ENCODE results near the gene GSKIP.

The GSKIP gene

DNA sequence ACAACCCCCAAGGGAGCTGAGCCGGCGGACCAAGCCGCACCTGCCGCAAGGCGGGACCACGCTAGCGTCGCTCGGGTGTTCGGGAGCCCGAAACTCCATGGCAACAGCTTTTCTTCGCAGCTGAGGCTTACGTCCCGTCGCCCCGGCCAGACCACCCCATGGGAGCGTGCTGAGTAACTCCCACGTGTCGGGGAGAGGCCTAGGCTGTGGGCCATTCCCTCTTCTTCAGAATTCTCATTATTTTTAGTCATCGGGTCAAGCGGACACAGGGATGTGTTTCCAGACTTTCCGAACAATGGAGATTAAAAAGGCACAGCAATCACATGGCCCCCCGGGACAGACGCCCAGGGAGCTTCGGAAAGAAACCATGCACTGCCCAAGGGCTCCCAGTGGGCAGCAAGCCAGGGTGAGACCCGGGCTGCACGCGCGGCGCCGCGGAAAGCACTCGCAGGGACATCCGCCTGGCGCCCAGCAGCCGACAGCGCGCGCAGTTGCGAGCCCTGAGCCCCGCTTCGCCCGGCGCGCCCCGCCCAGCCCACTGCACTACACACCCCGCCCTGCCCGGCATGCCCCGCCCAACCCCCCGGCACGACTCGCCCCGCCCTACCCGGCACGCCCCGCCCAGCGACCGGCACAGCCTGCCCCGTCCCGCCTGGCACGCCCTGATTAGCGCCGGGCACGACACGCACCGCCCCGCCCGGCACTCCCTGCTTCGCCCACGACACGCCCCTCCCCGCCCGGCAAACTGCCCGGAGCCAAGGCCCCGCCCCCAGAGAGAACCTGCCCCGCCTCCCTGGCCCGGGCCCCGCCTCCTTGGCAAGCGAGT is 28.2 kb downstream of the GSKIP start (continued):
- TF ChIP-seq ZNF624 (tag by site-specific recombination; IDR thresholded peaks at IDR 0.05) = no peak
- TF ChIP-seq ZNF211 (tag by site-specific recombination; IDR thresholded peaks at IDR 0.05; ENCODE audit: low read depth) = no peak
- no peak for TF ChIP-seq PBX3 (CRISPR knock-in tag; IDR thresholded peaks at IDR 0.05)
- TF ChIP-seq ZNF645 (tag by site-specific recombination; IDR thresholded peaks at IDR 0.05) = no peak
- no peak for TF ChIP-seq ZNF23 (tag by site-specific recombination; IDR thresholded peaks at IDR 0.05; ENCODE audit: borderline replicate concordance)

DNA sequence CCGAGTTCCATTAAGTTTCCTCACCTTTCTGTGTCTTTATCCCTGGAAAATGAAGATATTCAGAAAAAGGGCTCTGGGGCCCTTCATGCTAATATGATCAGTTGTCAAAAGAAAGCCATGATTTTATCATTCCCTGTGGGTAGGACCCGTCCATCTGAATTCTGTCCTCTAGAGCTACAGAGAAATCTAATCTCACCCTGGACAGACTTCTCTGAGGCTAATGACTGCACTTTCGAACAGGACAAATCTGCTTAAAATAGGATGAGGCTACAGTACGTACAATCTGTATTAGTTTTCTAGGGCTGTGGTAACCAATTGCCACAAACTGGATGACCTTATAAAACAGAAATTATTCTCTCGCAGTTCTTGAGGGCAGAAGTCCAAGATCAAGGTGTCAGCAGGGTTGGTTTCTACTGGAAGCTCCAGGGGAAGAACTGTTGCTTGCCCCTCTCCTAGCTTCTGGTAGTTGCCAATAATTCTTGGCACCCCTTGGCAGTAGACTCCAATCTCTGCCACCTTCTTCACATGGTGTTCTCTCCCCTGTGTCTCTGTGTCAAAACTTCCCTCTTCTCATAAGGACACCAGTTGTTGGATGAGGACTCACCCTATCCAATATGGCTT is 29.9 kb downstream of the GSKIP start:
- CTCF ChIA-PET = no interaction called here
- POLR2A ChIA-PET = no interaction called here

GRCh38 chr14:96394047-96394815 is 30.9 kb downstream of the GSKIP start:
- H3K27ac ChIP-seq (ENCODE audit: extremely low read depth, low read depth, low read length) = no peak overlapping the region
- H3K4me1 ChIP-seq (ENCODE audit: control insufficient read depth, insufficient read depth, low read length) = no peaks in the 10 kb centered on the region; the same call in 1 of the 2 replicates
- POLR2A ChIA-PET = no interaction called here
- CTCF ChIA-PET = no interaction called here
- no peak overlapping the region for H3K4me3 ChIP-seq (ENCODE audit: low read depth, low read length)
- TF ChIP-seq ZFP69B (tag by site-specific recombination; IDR thresholded peaks at IDR 0.05) (no peak), ZNF707 (tag by site-specific recombination; IDR thresholded peaks at IDR 0.05) (no peak), ZNF48 (tag by site-specific recombination; IDR thresholded peaks at IDR 0.05) (no peak), ZNF549 (tag by site-specific recombination; IDR thresholded peaks at IDR 0.05) (no peak), ZBTB44 (tag by site-specific recombination; IDR thresholded peaks at IDR 0.05) (no peak)
- TF ChIP-seq, protein P1, sequence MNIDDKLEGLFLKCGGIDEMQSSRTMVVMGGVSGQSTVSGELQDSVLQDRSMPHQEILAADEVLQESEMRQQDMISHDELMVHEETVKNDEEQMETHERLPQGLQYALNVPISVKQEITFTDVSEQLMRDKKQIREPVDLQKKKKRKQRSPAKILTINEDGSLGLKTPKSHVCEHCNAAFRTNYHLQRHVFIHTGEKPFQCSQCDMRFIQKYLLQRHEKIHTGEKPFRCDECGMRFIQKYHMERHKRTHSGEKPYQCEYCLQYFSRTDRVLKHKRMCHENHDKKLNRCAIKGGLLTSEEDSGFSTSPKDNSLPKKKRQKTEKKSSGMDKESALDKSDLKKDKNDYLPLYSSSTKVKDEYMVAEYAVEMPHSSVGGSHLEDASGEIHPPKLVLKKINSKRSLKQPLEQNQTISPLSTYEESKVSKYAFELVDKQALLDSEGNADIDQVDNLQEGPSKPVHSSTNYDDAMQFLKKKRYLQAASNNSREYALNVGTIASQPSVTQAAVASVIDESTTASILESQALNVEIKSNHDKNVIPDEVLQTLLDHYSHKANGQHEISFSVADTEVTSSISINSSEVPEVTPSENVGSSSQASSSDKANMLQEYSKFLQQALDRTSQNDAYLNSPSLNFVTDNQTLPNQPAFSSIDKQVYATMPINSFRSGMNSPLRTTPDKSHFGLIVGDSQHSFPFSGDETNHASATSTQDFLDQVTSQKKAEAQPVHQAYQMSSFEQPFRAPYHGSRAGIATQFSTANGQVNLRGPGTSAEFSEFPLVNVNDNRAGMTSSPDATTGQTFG (tag by site-specific recombination; IDR thresholded peaks at IDR 0.05; ENCODE audit: borderline replicate concordance) = no peak
- H3K36me3 ChIP-seq (ENCODE audit: control insufficient read depth in 2 of 2, insufficient read depth in 1 of 2, low read length in 2 of 2) = no peaks in the 10 kb centered on the region
- no peaks in the 10 kb centered on the region for H3K9me3 ChIP-seq (ENCODE audit: control insufficient read depth, insufficient read depth, low read depth, low read length)

More for the DNA sequence above, 29.9 kb downstream of the GSKIP start:
- TF ChIP-seq ZNF664 (tag by site-specific recombination; IDR thresholded peaks at IDR 0.05) = no peak
- TF ChIP-seq ZNF621 (tag by site-specific recombination; IDR thresholded peaks at IDR 0.05) = no peak
- TF ChIP-seq ZNF610 (tag by site-specific recombination; IDR thresholded peaks at IDR 0.05; ENCODE audit: borderline replicate concordance) = no peak
- TF ChIP-seq ZSCAN5A (tag by site-specific recombination; IDR thresholded peaks at IDR 0.05) = no peak
- TF ChIP-seq KLF16 (tag by site-specific recombination; IDR thresholded peaks at IDR 0.05) = no peak
- peak; percentile 84 for TF ChIP-seq ZNF548 (tag by site-specific recombination; IDR thresholded peaks at IDR 0.05)
- H3K36me3 ChIP-seq (ENCODE audit: control insufficient read depth in 2 of 2, insufficient read depth in 1 of 2, low read length in 2 of 2) = no peaks in the 10 kb centered on the region
- H3K27ac ChIP-seq (ENCODE audit: extremely low read depth, low read depth, low read length) = no peak overlapping the region
- H3K4me1 ChIP-seq (ENCODE audit: control insufficient read depth, insufficient read depth, low read length) = no peaks in the 10 kb centered on the region; the same call in 1 of the 2 replicates
- H3K4me3 ChIP-seq (ENCODE audit: low read depth, low read length) = no peak overlapping the region
- no peaks in the 10 kb centered on the region for H3K9me3 ChIP-seq (ENCODE audit: control insufficient read depth, insufficient read depth, low read depth, low read length)
